GM12874 (cell line): ENCODE measurements around the gene PLA2G2F.
A peak's percentile ranks its signal among the peaks of the same experiment; 100 is the strongest.

ENCODE experiments used
- CTCF ChIP-seq: IDR thresholded peaks from 2 replicates; pipeline ENCODE4 v1.5.1; 2011; ENCODE audit warnings: low read depth, mild to moderate bottlenecking, control low read depth, low read length, moderate library complexity; ENCODE audit not compliant: insufficient read depth

The PLA2G2F gene

GRCh38 chr1:20152599-20152930 is 13.4 kb downstream of the PLA2G2F start:
- no peak for TF ChIP-seq CTCF

DNA sequence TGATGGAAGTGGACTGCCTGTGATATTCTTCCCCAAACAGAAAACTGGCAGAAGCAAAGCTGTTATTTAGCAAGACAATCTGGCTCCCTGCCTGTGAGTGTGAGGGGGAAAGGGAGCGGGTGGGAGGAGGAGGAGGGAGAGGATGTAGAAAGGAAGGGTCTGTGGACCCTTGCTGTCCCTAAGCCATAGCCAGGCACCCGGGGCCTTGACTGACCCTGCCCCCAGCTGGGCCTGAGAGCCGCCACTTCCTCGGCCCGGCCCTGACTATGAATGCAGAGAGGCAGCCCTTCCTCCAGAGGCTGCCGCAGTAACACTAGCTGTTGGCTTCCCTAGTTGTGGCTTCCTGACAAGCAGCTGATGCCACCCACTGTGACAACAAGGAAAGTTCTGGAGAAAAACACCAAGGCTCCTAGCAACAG is 13.9 kb downstream of the PLA2G2F start:
- TF ChIP-seq CTCF: no peak

- TF ChIP-seq CTCF: no peak
Observed at GRCh38 chr1:20154301-20154831, 15.2 kb downstream of the PLA2G2F start.

DNA sequence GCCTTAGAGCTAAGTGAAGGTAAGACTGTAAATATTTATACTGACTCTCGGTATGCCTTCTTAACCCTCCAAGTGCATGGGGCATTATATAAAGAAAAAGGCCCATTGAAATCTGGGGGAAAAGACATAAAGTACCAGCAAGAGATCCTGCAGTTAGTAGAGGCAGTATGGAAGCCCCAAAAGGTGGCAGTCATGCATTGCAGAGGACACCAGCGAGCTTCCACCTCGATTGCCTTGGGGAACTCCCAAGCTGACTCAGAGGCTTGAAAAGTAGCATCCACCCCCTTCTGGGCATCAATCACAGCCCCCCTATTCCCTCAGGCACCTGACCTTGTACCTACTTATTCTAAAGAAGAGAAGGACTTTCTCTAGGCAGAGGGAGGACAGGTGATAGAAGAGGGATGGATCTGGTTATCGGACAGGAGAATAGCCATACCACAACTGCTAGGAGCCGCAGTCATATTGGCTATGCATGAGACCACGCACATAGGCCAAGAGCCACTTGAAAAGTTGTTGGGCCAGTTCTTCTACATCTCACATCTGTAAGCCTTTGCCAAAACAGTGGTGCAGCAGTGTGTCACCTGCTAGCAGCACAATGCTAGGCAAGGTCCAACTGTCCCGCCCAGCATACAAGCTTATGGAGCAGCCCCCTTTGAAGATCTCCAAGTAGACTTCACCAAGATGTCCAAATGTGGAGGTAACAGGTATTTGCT is 19.4 kb downstream of the PLA2G2F start:
- no peak for TF ChIP-seq CTCF

- TF ChIP-seq CTCF: no peak
Observed at GRCh38 chr1:20160034-20160433, 20.9 kb downstream of the PLA2G2F start.

- no peak for TF ChIP-seq CTCF
Observed at GRCh38 chr1:20164694-20165202, 25.6 kb downstream of the PLA2G2F start.

- peak; percentile 36; the same call in 1 of the 2 replicates for TF ChIP-seq CTCF
Observed at GRCh38 chr1:20165522-20165951, 26.4 kb downstream of the PLA2G2F start.
